MM.1S (cell line): ENCODE measurements around the gene ZBTB8A.

Source experiments
- DNase-seq: peaks from one replicate; pipeline ENCODE4 v3.0.0-alpha.2; 2015
- H2AFZ ChIP-seq: fragments of 300-600 bp; sonication (generic); 2 replicates; pipeline ENCODE4 v1.6.0; 2016; ENCODE audit warnings: antibody characterized with exemption, low read length
- H3F3A ChIP-seq: fragments of 300-600 bp; sonication (generic); 2 replicates; pipeline ENCODE4 v1.6.1; 2016; ENCODE audit warnings: mild to moderate bottlenecking, antibody characterized with exemption, low read length, moderate library complexity, mixed read lengths; ENCODE audit not compliant: insufficient read depth
- H3K27ac ChIP-seq: fragments of 300-600 bp; sonication (generic); 2 replicates; pipeline ENCODE4 v1.5.1; 2016; ENCODE audit warnings: mild to moderate bottlenecking, low read length
- H3K27me3 ChIP-seq: fragments of 300-600 bp; sonication (generic); replicated peaks from 2 replicates; pipeline ENCODE4 v1.6.0; 2016; ENCODE audit warnings: low read length; ENCODE audit not compliant: insufficient read depth
- H3K36me3 ChIP-seq: fragments of 300-600 bp; sonication (generic); replicated peaks from 2 replicates; pipeline ENCODE4 v1.6.1; 2016; ENCODE audit warnings: mild to moderate bottlenecking, low read length, mixed read lengths; ENCODE audit not compliant: insufficient read depth
- H3K4me1 ChIP-seq: fragments of 300-600 bp; sonication (generic); 2 replicates; pipeline ENCODE4 v1.6.1; 2016; ENCODE audit warnings: low read length, mixed read lengths
- H3K4me2 ChIP-seq: fragments of 300-600 bp; sonication (generic); 2 replicates; pipeline ENCODE4 v1.6.0; 2016; ENCODE audit warnings: low read depth, low read length
- H3K4me3 ChIP-seq: fragments of 300-600 bp; sonication (generic); 2 replicates; pipeline ENCODE4 v1.5.1; 2016; ENCODE audit warnings: low read length, mixed read lengths
- H3K79me2 ChIP-seq: fragments of 300-600 bp; sonication (generic); 2 replicates; pipeline ENCODE4 v1.6.1; 2016; ENCODE audit warnings: mixed run types, low read length, mixed read lengths
- H3K9ac ChIP-seq: fragments of 300-600 bp; sonication (generic); 2 replicates; pipeline ENCODE4 v1.6.1; 2016; ENCODE audit warnings: low read length, mixed read lengths
- H3K9me2 ChIP-seq: fragments of 300-600 bp; sonication (generic); replicated peaks from 2 replicates; pipeline ENCODE4 v1.6.1; 2016; ENCODE audit warnings: mild to moderate bottlenecking, low read length, mixed read lengths; ENCODE audit not compliant: insufficient read depth
- H3K9me3 ChIP-seq: fragments of 300-600 bp; sonication (generic); replicated peaks from 2 replicates; pipeline ENCODE4 v1.6.1; 2016; ENCODE audit warnings: mild to moderate bottlenecking, low read length, mixed read lengths; ENCODE audit not compliant: insufficient read depth
- H4K20me1 ChIP-seq: fragments of 300-600 bp; sonication (generic); 2 replicates; pipeline ENCODE4 v1.6.1; 2016; ENCODE audit warnings: mild to moderate bottlenecking, low read length, moderate library complexity, mixed read lengths; ENCODE audit not compliant: insufficient read depth
- CTCF ChIP-seq: fragments of 300-600 bp; sonication (generic); IDR thresholded peaks from 2 replicates; pipeline ENCODE4 v1.5.1; 2016; ENCODE audit warnings: antibody characterized with exemption, low read length, mixed read lengths
- EZH2 ChIP-seq: fragments of 300-600 bp; sonication (generic); optimal IDR thresholded peaks from 2 replicates; pipeline ENCODE3; 2017; ENCODE audit warnings: low read depth, mild to moderate bottlenecking, antibody characterized with exemption, low read length, mixed read lengths
- EZH2phosphoT487 ChIP-seq: fragments of 300-600 bp; sonication (generic); IDR thresholded peaks from 2 replicates; pipeline ENCODE4 v1.6.1; 2018; ENCODE audit warnings: antibody characterized with exemption, low read length

Gene ZBTB8A

DNA sequence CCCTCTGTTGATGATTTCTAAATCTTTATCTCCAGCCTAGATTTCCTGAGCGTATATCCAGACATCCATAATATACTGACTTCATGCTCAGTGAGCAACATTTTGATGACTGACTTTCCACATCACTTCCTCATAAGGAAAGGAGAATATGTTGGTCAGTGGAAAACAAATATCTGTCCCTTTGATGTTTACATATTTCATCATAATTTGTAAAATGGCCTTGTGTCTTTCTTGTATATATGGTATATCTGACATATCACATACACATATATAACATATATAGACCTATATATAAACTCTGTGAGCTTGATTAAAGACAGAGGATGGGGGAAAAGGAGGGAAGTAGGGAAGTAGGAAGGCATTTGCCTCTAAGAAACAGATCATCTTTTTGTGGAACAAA lies 18.6 kb downstream of the ZBTB8A start:
- Histone ChIP-seq H3K4me1 (no peaks in the 10 kb centered on the region), H3K4me2 (no peak overlapping the region), H2AFZ (no peak overlapping the region), H3K9ac (no peak overlapping the region), H3K36me3 (no peaks in the 10 kb centered on the region), H4K20me1 (no peaks in the 10 kb centered on the region), H3K9me3 (no peaks in the 10 kb centered on the region), H3K79me2 (no peaks in the 10 kb centered on the region), H3K27me3 (no peaks in the 10 kb centered on the region), H3K4me3 (no peak overlapping the region), H3K27ac (no peak overlapping the region), H3K9me2 (no peaks in the 10 kb centered on the region), H3F3A (no peaks in the 10 kb centered on the region)
- no peak for DNase-seq
- TF ChIP-seq CTCF (no peak), EZH2phosphoT487 (no peak), EZH2 (no peak)

DNA sequence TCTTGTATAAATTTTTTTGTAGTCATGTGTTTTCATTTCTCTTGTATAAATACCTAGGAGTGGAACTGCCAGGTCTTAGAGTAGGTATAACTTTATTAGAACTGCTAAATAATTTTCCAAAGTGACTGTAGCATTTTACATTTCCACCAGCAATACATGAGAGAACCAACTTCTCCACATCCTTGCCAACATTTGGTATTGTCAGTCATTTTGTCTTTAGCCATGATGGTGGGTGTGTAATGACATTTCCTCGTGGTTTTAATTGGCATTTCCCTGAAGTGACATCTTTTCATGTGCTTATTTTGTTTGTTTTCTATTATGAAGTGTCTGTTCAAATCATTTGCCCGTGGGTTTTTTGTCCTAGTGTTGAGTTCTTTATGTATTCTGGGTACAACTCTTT lies 29.7 kb downstream of the ZBTB8A start:
- no peaks in the 10 kb centered on the region for H4K20me1 ChIP-seq
- TF ChIP-seq CTCF (no peak), EZH2 (no peak), EZH2phosphoT487 (no peak)
- no peaks in the 10 kb centered on the region for H3K27me3 ChIP-seq
- H3K4me1 ChIP-seq: no peaks in the 10 kb centered on the region
- H2AFZ ChIP-seq: no peak overlapping the region
- no peaks in the 10 kb centered on the region for H3K9me2 ChIP-seq
- no peak overlapping the region for H3K27ac ChIP-seq
- no peak overlapping the region for H3K4me2 ChIP-seq
- no peaks in the 10 kb centered on the region for H3K79me2 ChIP-seq
- no peaks in the 10 kb centered on the region for H3K36me3 ChIP-seq
- no peak overlapping the region for H3K9ac ChIP-seq
- H3K4me3 ChIP-seq: no peak overlapping the region
- no peaks in the 10 kb centered on the region for H3K9me3 ChIP-seq
- no peaks in the 10 kb centered on the region for H3F3A ChIP-seq
- no peak for DNase-seq

DNA sequence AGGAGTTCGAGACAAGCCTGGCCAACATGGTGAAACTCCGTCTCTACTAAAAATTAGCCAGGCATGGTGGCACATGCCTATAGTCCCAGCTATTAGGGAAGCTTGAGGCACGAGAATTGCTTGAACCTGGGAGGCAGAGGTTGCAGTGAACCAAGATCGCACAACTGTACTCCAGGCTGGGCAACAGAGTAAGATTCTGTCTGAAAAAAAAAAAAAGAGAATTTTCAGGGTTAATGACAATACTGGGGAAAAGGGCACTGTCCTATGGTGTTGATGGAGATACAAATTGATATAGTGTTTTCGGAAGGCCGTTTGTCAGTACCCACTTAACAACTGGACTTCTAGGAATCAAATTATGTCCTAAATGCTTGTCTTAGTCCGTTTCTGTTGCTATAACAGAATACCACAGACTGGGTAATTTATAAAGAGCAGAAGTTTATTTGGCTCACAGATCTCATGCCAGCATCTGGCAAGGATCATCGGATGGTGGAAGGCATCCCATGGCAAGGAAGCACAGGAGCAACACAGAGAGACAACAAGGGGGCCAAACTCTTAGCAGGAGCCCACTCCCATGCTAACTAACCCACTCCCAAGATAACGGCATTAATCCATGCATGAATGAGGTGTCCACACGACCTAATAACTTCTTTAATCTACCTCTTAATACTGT lies 41.3 kb downstream of the ZBTB8A start:
- no peaks in the 10 kb centered on the region for H3K4me1 ChIP-seq
- TF ChIP-seq EZH2: no peak
- no peak for TF ChIP-seq EZH2phosphoT487
- TF ChIP-seq CTCF: no peak

More for the DNA sequence above, 41.3 kb downstream of the ZBTB8A start:
- H3K27ac ChIP-seq: no peak overlapping the region
- H3K79me2 ChIP-seq: no peaks in the 10 kb centered on the region
- H3K4me3 ChIP-seq: no peak overlapping the region
- no peaks in the 10 kb centered on the region for H3F3A ChIP-seq
- no peaks in the 10 kb centered on the region for H3K36me3 ChIP-seq
- no peaks in the 10 kb centered on the region for H4K20me1 ChIP-seq
- no peaks in the 10 kb centered on the region for H3K9me3 ChIP-seq
- H3K27me3 ChIP-seq: no peaks in the 10 kb centered on the region
- H2AFZ ChIP-seq: no peak overlapping the region
- DNase-seq: no peak
- no peak overlapping the region for H3K9ac ChIP-seq
- H3K9me2 ChIP-seq: no peaks in the 10 kb centered on the region
- no peak overlapping the region for H3K4me2 ChIP-seq
